D341Med (cell line): ENCODE results near the gene LAMA4.
A peak's percentile ranks its signal among the peaks of the same experiment; 100 is the strongest.
"Not testable (repeated sequence)": the region's sequence is repeated elsewhere in the genome, so short reads cannot be mapped to it uniquely, and the experiment has no call there.

Experiments used
- DNase-seq: peaks from one replicate; pipeline ENCODE4 v3.0.0; 2012; ENCODE audit warnings: low spot score

The LAMA4 gene

DNA sequence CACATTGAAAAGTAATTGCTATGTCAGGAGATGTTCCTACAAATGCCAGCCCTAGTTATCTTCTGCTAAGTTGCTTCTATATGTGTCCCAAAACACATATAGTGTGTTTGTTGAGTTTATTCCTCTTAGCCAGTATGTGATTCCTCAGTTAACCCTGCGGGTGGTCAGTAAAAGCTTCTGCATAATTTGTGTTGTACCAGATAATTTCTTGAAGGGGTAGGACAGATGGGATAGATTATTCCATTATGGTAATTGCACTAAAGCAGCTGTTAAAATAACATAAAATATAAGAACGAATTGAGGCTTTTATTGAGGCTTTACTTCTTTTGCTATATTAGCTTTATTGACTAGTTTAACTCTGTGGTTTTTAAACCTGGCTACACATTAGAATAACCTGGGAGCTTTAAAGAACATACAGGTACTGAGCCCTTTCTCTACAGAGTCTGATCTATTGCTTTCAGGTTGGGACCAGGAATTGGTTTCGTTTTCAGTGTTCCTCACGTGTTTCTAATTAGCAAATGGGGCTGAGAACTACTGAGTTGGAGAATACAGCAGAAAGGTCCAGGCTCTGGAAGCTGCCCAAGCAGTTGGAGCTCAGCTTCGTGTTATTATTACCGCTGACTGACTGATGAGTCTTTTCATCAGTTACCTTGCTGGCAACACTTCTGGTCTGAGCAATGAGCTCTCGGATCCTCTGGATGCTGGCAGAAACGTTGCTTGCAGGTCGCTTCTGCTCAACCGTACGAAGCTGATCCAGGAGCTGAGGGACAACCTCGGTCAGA, 110.0 kb downstream of the LAMA4 start:
- peak; percentile 28 for DNase-seq

DNA sequence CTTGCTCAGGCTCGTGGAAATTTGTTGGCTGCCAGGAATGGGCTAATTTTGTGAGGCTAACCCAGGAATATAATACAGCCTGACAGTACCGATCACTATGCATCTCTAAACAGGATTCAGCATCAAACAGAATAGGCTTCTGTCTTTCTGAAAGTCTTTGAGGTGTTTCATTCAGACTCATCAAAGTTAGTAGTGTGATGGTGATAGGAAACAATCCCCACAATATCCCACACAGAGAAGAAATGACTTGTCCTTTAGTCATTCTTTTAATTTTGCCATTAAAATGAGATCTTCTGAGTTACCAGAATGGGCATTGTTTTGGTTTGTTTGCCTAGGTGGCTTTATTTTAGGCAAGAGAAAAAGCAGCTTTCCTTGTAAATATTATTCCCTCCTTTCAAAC, 112.7 kb downstream of the LAMA4 start:
- DNase-seq: no peak

DNA sequence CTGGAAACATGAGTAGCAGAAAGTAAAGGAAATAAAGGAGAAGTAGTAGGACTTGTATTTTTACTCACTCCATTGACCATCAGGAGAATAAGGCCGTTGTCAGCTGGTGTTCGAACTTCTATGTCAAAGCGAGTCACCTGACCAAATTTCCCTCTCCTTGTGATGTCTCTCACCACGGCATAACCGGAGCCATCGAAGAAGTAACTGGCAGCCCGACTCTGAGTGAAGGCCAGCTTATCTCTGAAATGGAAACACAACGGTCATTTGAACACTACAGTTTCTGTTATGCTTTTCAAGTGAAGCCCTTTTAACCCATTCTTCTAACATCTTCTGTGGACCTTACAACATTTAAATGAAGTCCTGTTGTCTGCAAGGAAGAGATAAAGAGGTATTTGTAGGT, 115.3 kb downstream of the LAMA4 start:
- DNase-seq: no peak

DNA sequence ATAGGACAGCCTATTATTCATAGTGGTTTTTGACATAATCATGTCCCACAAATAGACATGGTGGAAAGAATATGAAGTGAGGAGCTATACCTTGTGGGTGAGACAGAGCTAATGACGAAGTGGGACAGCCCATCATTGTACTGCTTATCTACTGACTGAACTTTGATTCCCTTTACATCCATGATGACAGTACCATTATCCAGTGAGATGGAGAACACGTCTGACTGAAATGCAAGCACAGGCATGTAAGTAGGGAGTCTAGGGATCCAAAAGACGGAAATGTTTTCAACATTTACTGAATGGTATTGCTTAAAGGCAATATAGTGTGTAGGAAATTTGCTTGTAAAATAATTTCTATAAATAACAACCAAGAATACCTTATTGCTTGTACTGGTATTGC, 123.5 kb downstream of the LAMA4 start:
- no peak for DNase-seq

DNA sequence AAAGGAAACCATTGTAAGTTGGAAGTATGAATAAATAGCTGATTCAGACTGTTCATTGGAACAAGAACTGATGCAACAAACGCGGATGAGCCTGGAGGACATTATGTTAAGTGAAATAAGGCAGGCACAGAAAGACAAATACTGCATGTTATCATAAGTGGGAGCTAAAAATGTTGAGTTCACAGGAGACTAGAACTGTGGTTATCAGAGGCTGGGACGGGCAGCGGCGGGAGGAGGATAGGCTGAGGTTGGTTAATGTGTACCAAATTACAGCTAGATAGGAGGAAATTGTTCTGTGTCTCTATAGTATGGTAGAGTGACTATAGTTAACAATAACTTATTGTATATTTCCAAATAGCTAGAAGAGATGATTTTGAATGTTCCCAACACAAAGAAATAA, 126.2 kb downstream of the LAMA4 start:
- DNase-seq: no peak

DNA sequence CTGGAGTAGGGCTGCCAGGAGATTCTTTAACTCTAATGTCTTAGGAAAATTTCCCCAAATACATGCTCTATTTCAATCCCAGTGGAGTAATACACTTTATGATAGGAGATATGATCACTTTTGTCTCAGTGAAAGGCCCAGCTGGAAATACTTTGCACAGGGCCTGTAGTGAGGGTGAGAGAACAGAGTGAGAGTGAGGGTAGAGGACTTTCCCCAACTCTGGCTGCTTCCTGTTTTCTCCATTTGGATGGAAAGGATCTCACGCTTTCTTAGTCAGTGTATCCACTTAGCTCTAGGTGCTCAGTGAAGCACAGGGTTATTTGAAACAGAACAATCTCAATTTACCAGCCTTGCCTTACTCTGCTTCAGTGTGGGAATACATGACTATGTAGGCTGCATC, 130.4 kb downstream of the LAMA4 start:
- DNase-seq: no peak

DNA sequence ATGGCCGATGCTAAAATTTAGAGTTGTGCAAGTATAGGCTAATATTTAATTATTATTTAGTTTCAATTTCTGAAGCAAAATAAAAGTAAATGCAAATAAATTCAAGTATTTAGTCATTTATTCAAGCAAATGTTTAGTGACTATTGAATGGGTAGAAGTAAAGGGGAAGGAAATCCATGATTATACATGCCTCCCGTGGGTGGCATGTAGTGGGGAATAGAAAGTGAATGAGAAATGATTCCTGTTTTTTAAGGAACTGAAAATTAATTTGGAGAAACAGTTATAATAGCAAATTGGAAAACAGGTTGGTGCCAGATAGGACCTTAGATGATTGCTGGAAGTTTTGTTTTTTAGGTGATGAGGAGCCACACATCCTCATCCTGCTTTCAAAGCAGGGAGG, 131.6 kb downstream of the LAMA4 start:
- no peak for DNase-seq

DNA sequence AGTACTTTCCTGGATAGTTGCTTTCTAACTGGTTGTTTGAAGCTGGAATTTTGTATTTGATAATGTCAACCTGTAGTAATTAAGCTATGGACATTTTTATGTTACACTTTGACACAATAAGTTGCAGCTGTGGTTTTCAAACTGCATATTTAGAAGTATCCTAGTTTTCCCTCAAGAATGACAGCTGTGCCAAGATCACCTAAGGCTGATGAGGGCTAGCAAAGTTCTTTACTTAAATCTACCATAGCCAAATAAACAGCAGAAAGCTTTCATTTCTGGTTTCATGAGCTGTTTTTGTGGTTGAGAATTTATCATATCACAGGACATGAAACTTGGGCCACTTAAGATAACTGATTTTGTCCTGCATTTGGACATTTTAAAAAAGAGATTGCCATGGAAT, 136.3 kb downstream of the LAMA4 start:
- DNase-seq: no peak

DNA sequence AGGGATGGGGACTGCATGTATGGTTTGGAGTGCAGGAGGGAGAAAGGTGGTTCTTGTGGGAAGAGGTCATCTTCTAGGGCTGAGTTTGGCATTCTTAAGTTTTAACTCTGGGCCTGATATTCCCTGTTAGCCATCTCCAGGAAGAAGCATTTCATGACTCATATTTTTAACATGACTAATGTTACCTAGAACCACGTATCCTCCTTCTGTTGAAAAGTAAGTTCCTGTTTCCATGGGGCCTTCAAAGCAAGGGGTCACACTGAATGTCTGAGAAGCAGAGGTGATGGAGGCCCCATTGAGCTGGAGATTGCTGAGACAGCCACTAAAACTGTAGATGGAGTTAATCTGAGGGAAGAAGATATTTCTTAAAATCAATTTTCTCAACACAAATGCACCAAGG, 136.8 kb downstream of the LAMA4 start:
- DNase-seq: no peak

DNA sequence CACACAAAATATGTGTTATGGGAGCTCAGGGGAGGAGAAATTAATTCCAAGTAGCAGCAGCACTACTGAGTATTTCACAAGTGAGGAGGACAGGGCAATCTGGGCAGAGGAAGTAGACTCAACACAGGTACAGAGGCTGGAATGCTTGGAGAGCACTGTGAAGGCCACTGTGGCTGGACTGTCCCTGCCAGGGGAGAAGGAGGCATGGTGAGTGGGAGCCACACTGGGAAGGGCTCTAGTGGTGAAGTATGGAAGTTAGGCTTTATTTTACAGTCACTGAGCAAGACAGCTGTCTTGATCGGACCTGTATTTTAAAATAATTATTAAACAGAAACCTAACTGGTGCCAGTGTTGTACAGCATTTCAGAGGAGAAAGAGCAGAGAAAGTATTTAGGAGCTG, 138.1 kb downstream of the LAMA4 start:
- no peak for DNase-seq

DNA sequence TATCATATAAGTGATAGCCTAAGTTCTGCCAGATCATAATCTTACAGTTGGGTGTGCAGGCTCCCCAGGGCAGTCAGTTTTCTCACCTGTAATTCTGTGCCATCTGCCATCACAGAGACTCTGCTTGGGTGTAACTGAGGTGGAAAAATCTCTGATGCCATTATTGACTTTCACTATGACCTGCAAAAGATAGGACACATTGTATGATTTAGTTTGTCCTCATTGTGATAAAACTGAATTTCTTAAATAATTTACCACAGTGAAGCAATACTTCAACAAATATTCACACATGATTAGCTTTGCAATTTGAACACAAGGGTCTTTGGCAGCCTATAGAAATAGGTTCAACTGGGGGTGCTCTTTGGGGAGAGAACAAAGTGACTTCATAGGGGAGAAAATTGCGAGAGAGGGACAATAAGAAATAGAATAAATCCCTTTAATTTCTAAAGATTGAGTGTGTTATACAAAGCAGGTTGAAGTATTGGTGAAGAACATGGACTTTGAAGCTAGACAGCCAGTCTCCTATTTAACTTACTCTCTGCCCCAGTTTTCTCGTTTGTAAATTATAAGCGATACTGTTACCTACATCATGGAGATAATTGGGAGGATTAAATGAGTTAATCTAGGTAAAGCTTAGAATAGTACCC, 139.7 kb downstream of the LAMA4 start:
- DNase-seq: no peak

DNA sequence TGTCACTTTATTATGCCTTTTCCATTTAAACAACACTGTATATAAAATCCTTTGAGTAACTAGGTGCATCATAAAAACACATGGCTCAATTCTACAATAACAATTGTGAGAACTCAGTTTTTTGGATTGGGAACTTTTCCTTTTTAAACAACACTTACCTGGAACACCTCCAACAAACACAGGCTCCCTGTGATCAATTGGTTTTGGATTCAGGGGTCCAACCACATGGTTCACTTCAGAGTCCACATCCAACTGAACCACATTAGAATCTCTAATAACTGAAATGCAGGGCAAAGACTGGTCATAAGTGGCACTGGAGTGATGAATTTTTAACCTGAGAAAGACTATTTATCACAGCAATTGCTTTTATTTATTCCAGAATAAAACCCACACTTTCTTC, 140.4 kb downstream of the LAMA4 start:
- no peak for DNase-seq

DNA sequence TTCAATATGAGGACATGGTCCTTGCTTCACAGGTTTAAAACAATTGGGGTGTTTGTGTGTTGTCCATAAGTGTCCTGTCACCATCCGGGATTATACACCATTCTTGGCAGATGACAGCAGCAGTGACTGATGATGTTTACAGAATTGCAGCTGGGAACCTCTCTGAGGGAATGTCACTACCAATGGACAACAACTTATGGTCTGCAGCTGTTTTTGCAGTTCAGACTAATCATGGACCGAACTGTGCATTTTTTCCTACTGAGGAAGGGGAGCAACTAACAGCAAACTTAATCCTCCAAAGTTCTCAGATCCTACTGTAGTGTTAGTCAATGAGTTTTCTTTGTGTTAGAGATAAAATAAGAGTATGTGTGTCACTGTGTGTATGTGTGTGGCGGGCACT, 140.9 kb downstream of the LAMA4 start:
- DNase-seq: no peak

DNA sequence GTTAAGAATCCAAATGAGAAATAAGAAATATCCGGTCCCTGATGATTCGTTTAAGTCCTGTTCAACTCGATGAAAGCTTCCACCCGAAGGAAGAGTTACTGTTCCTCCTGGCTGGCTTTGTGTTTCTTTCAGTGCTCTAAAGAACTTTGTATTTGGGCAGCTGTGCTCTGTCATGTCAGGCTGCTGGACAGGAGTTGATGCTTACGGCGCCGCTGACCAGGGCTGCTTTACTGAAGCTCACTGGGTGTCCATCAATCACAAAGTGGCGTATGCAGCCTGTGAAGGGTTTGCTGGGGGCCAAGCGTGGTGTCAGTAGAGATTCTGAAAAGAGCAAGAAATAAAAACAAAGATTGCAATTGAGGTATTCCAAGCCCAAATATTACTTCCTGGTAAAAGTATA, 145.1 kb downstream of the LAMA4 start:
- no peak for DNase-seq

DNA sequence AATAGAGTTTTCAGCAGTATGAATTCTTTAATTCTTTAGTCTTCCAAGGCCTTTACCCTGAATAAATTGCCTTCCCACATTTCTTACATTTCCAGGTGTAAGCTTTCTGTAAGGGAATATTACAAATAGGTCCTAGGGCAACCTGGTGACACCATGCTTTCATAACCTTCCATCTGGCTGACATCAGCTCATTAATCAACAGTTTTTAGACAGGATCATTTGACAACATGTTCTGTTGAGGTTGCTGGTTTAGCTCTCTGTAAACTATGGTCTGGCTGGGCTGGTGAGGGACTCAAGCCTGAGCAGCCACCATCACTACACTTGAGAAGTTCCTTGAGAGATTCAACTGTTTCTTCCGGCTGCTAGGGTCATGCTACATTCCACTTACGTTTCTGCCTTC, 147.8 kb downstream of the LAMA4 start:
- DNase-seq: no peak

DNA sequence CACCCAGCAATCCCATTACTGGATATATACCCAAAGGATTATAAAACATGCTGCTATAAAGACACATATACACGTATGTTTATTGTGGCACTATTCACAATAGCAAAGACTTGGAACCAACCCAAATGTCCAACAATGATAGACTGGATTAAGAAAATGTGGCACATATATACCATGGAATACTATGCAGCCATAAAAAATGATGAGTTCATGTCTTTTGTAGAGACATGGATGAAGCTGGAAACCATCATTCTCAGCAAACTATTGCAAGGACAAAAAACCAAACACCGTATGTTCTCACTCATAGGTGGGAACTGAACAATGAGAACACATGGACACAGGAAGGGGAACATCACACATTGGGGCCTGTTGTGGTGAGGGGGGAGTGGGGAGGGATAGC, 148.3 kb downstream of the LAMA4 start:
- not testable (repeated sequence) for DNase-seq

DNA sequence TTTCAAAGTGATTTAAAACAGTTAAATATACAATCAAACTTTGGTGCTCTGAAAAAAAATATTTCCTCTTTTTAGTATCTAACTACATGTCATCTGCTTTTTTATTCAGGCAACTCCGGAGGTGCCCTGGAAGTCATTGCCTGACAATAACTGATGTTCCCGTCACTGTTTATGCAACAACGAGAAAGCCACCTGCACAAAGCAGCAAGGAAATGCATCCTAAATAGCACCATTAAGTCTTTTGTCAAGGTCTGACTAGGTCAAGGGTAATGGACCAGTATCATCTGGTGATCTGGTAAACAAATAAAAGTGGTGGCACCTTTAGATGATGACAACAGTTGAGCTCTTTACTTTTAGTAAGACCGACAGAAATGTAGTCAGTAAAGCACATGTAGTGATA, 153.8 kb downstream of the LAMA4 start:
- DNase-seq: no peak

DNA sequence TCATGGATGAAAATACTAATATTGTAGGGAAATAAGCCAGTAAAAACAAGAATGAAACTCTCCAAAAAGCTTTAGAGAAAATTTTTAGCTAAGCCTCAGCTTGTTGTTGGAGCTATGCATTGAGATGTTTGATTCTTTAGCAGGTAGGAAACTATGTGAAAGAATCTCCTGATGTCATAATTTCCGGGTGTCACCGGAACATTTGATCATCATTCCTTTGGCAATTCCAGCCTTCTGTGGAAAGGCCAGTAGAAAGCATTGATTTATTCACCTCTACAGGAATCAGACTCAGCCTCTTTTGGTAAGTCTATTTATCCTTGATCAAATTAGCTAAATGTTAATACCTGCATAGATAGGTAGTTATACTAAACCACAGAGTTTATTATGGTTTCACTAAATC, 157.5 kb downstream of the LAMA4 start:
- no peak for DNase-seq

DNA sequence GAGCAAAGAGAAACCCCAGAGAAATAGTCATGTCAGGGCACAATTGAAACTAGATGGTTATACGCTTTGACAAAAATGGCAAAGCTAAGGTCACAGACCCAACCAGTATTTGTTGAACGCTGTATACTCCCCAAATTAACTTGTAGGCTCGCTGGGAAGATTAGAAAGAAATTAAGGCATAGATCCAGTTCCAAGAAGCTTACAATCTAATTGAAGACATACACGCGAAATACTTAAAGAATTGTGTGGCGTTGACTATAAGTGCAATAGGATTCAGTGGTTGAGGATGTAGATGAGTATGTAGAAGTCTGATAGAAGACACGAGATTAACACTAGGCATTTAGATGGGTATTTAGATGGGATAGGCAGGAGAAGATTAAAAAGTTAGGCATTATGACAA, 166.5 kb downstream of the LAMA4 start:
- no peak for DNase-seq

DNA sequence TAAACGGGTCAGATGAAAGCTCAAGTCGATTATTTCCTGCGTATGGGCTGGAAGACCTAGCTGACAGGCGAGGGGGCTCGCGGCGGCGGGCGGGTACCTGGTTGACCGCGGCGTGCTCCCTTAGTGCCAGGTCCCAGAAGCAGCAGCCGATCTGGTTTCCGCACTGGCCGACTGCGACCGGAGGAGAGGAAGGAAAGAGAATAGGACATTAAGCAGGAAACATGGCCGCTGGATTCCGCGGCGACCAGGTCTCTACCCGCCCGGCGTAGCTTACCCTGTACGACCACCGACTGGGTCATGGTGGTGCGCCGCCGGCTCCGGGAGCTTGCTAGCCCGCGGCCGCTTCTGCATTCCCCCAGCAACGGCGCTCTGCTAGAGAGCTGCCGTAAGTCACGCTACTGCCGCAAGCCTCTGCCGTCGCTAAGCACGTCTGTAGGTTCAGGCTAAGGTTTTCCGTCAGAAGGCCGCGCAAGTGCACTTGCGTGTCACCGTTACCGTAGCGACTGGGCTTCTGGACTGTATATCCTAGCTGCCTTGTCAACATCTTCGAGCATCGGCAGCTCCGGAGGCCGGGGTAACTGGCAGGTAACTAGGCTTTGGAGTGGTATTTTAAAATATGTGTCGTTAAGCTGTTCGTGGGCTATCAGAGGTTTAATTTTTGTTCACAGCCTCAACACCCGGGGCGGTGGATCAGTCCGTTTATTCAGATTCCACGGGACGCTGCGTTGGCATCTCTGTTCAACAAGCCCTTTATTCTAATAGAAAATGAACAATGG, 167.0 kb downstream of the LAMA4 start, which contains the start of the genes FAM229B and TUBE1:
TSS of gene FAM229B (plus strand) at position 456 of the 776 bp plus-strand sequence. CDS start 11,693 bp downstream, outside the sequence.
TSS of gene TUBE1 (minus strand) at position 347 of the 776 bp plus-strand sequence. CDS start at position 299, 48 bp downstream.
- DNase-seq: peak; percentile 90

DNA sequence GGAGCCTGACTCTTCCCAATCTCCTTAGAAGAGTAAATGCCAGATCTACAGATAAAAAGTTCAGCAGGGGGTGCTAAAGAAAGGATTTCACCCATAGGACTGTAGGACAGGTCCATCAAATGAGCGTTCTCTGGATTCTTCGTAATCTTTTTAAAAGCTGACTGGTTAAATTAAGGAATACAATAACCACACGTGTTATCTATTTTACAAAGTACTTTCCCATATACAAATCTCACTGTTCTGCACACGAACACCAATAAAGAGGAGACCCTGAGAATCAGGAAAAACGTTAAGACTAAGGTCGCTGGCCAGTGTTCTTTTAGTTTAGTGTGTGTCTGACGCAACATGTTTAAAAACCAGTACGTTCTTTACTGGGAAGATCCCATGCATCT, 167.6 kb downstream of the LAMA4 start:
- DNase-seq: peak; percentile 54

DNA sequence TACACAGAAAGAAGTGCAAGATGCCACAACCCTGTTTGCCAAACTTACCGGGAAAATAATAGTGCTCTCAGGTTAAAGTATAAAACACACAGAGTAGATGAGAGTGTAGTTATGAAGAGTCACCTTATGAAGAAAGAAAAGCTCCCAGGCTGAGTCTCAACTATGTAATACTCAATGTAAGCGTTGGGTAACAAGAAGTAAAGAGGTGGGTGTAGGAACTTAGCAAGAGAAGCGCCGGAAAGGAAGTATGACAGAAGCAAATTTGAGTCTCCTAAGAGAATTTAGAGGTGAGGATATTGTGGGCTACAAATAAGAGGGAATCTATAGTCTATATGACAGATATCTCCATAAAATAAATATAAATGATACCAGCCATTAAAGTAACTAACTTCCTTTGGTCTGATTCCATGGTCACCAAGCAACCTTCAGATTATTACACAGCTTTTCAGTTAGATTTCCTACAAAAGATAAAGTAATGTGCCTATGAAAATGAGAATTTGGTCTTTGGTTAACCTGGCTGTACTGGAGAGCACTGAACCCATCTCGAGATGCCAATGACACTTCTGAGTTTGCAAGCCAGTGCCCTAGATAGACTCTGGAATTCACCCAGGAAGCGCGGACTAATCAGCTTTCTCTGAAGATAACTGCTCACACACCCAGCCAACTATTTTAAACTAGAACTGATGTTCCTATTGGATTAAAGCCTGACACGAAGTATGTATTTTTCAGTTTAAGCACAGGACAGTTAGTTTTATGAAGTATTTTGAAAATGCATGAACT, 168.9 kb downstream of the LAMA4 start:
- no peak for DNase-seq
